H9 (cell line): Measurements from ENCODE around the gene CAPN5. TPM values are rescaled to one million over a fixed set of nuclear protein-coding genes. Genes with fewer than 3 reads are reported as not detected.

Experiments
- DNase-seq: peaks from one replicate; pipeline ENCODE4 v3.0.0-alpha.2; 2017
- H2AFZ ChIP-seq: one replicate; pipeline ENCODE4 v1.6.1; 2013; ENCODE audit warnings: mild to moderate bottlenecking, low read length, control low read depth, moderate library complexity
- H2AK5ac ChIP-seq: 2 replicates; pipeline ENCODE4 v1.6.1; 2013; ENCODE audit warnings: low read length, control low read depth, mixed read lengths; ENCODE audit not compliant: insufficient read length
- H2BK120ac ChIP-seq: one replicate; pipeline ENCODE4 v1.6.1; 2013; ENCODE audit warnings: low read depth, mild to moderate bottlenecking, low read length, control low read depth, inconsistent platforms; ENCODE audit not compliant: poor library complexity, severe bottlenecking
- H2BK12ac ChIP-seq: 2 replicates; pipeline ENCODE4 v1.6.1; 2013; ENCODE audit warnings: low read length, control low read depth, mixed read lengths, low read depth; ENCODE audit not compliant: insufficient read length
- H2BK15ac ChIP-seq: 2 replicates; pipeline ENCODE4 v1.6.1; 2013; ENCODE audit warnings: low read depth, low read length, control low read depth
- H2BK20ac ChIP-seq: one replicate; pipeline ENCODE4 v1.6.1; 2013; ENCODE audit warnings: low read depth, mild to moderate bottlenecking, low read length, control low read depth, inconsistent platforms; ENCODE audit not compliant: poor library complexity, severe bottlenecking
- H2BK5ac ChIP-seq: 2 replicates; pipeline ENCODE4 v1.6.1; 2013; ENCODE audit warnings: low read length, control low read depth, mixed read lengths; ENCODE audit not compliant: insufficient read length
- H3K14ac ChIP-seq: 2 replicates; pipeline ENCODE4 v1.6.1; 2013; ENCODE audit warnings: low read length, control low read depth; ENCODE audit not compliant: insufficient read depth
- H3K18ac ChIP-seq: 2 replicates; pipeline ENCODE4 v1.6.1; 2013; ENCODE audit warnings: low read depth, mild to moderate bottlenecking, mixed read lengths, low read length, control low read depth; ENCODE audit not compliant: insufficient read length
- H3K23ac ChIP-seq: 2 replicates; pipeline ENCODE4 v1.6.1; 2013; ENCODE audit warnings: low read length, control low read depth, mixed read lengths, low read depth; ENCODE audit not compliant: insufficient read length
- H3K23me2 ChIP-seq: 2 replicates; pipeline ENCODE4 v1.6.1; 2013; ENCODE audit warnings: low read depth, mild to moderate bottlenecking, mixed read lengths, low read length, control low read depth; ENCODE audit not compliant: insufficient read length, poor library complexity, severe bottlenecking
- H3K27ac ChIP-seq: 2 replicates; pipeline ENCODE4 v1.5.1; 2013; ENCODE audit warnings: low read length, control low read depth, mixed read lengths, low read depth; ENCODE audit not compliant: insufficient read length
- H3K27me3 ChIP-seq: 2 replicates; pipeline ENCODE4 v1.6.1; 2013; ENCODE audit warnings: low read length, control low read depth, inconsistent platforms; ENCODE audit not compliant: insufficient read depth
- H3K4ac ChIP-seq: 2 replicates; pipeline ENCODE4 v1.6.1; 2013; ENCODE audit warnings: low read depth, mild to moderate bottlenecking, control low read depth, inconsistent platforms, low read length, moderate library complexity
- H3K4me1 ChIP-seq: 2 replicates; pipeline ENCODE4 v1.6.1; 2013; ENCODE audit warnings: low read length, control low read depth, inconsistent platforms; ENCODE audit not compliant: insufficient read depth
- H3K4me2 ChIP-seq: 2 replicates; pipeline ENCODE4 v1.6.1; 2013; ENCODE audit warnings: low read length, control low read depth, mixed read lengths; ENCODE audit not compliant: insufficient read length, insufficient read depth
- H3K56ac ChIP-seq: 2 replicates; pipeline ENCODE4 v1.6.1; 2013; ENCODE audit warnings: low read depth, mild to moderate bottlenecking, mixed read lengths, low read length, control low read depth; ENCODE audit not compliant: insufficient read length
- H3K79me1 ChIP-seq: 2 replicates; pipeline ENCODE4 v1.6.1; 2013; ENCODE audit warnings: low read depth, mild to moderate bottlenecking, moderate library complexity, low read length, control low read depth, inconsistent platforms; ENCODE audit not compliant: insufficient read depth, poor library complexity, severe bottlenecking
- H3K79me2 ChIP-seq: 2 replicates; pipeline ENCODE4 v1.6.1; 2013; ENCODE audit warnings: low read length, control low read depth, inconsistent platforms; ENCODE audit not compliant: insufficient read depth
- H3K9ac ChIP-seq: 2 replicates; pipeline ENCODE4 v1.6.1; 2013; ENCODE audit warnings: low read length, control low read depth, mixed read lengths; ENCODE audit not compliant: insufficient read length; ENCODE audit errors: extremely low read depth
- H3K9me3 ChIP-seq: one replicate; pipeline ENCODE4 v1.6.1; 2013; ENCODE audit warnings: low read depth, low read length, inconsistent platforms; ENCODE audit not compliant: control insufficient read depth
- H3T11ph ChIP-seq: one replicate; pipeline ENCODE4 v1.6.1; 2013; ENCODE audit warnings: mild to moderate bottlenecking, low read length, control low read depth, inconsistent platforms
- H4K20me1 ChIP-seq: one replicate; pipeline ENCODE4 v1.6.1; 2013; ENCODE audit not compliant: control insufficient read depth, insufficient read length, insufficient read depth
- H4K5ac ChIP-seq: 2 replicates; pipeline ENCODE4 v1.6.1; 2013; ENCODE audit warnings: low read depth, mild to moderate bottlenecking, mixed read lengths, low read length, control low read depth; ENCODE audit not compliant: insufficient read length
- H4K8ac ChIP-seq: replicated peaks from 2 replicates; pipeline ENCODE4 v1.6.1; 2013; ENCODE audit warnings: low read length, control low read depth, mixed read lengths, low read depth; ENCODE audit not compliant: insufficient read length
- H4K91ac ChIP-seq: 2 replicates; pipeline ENCODE4 v1.6.1; 2013; ENCODE audit warnings: low read depth, mild to moderate bottlenecking, moderate library complexity, mixed read lengths, low read length, control low read depth; ENCODE audit not compliant: insufficient read length
- H3K27ac Mint-ChIP-seq, 3 experiments: 2 replicates in 2 of 3; 3 replicates in 1 of 3; pipeline ENCODE4 v1.8.0; 2020 to 2021; ENCODE audit warnings: mixed read lengths in 3 of 3, mild to moderate bottlenecking in 1 of 3, moderate library complexity in 1 of 3
- H3K27me3 Mint-ChIP-seq: 2 replicates; pipeline ENCODE4 v1.8.0; 2021; ENCODE audit warnings: low read depth, mild to moderate bottlenecking, moderate library complexity, mixed read lengths
- H3K36me3 Mint-ChIP-seq, 3 experiments: 2 replicates in 2 of 3; 3 replicates in 1 of 3; pipeline ENCODE4 v1.8.0; 2020 to 2021; ENCODE audit warnings: low read depth in 3 of 3, mixed read lengths in 3 of 3; ENCODE audit not compliant: insufficient read depth in 1 of 3
- H3K4me1 Mint-ChIP-seq, 2 experiments: 2 replicates each; pipeline ENCODE4 v1.8.0; 2020; ENCODE audit warnings: mixed read lengths in 2 of 2
- H3K4me3 Mint-ChIP-seq, 2 experiments: 2 replicates in 1 of 2; 3 replicates in 1 of 2; pipeline ENCODE4 v1.8.0; 2020 to 2021; ENCODE audit warnings: mild to moderate bottlenecking in 2 of 2, mixed read lengths in 2 of 2, moderate library complexity in 1 of 2
- H3K9me3 Mint-ChIP-seq, 2 experiments: 2 replicates in 1 of 2; 3 replicates in 1 of 2; pipeline ENCODE4 v1.8.0; 2020; ENCODE audit warnings: mild to moderate bottlenecking in 2 of 2, mixed read lengths in 2 of 2, moderate library complexity in 1 of 2
- CTCF ChIP-seq: fragments of 200-600 bp; sonication (generic); conservative IDR thresholded peaks from 3 replicates; pipeline ENCODE4 v1.8.0; 2021; ENCODE audit warnings: antibody characterized with exemption, mild to moderate bottlenecking
- WGBS: extraction: QIAGEN DNeasy Blood & Tissue Kit; methylation state at CpG from one replicate; pipeline ENCODE4 v1.1.7; 2013; ENCODE audit warnings: missing lambda C conversion rate, low lambda C conversion rate, mixed read lengths; ENCODE audit not compliant: insufficient read length; ENCODE audit errors: extremely low coverage; 5-methylcytosine and 5-hydroxymethylcytosine counted together
- total RNA-seq: library from RNA; stranded (reverse); gene quantifications from 2 replicates; pipeline ENCODE4 v1.2.1, GENCODE V29; 2021

CAPN5 gene
- total RNA-seq, 1 experiment from 2014 or later, result 16.7 TPM

GRCh38 chr11:77122576-77123212 is 55.9 kb downstream of the CAPN5 start:
- Histone ChIP-seq H2BK120ac (no peak overlapping the region), H3K79me1 (no peaks in the 10 kb centered on the region), H3K23ac (no peak overlapping the region), H4K20me1 (no peaks in the 10 kb centered on the region), H2AK5ac (no peak overlapping the region), H2BK20ac (no peak overlapping the region), H2BK5ac (no peak overlapping the region), H4K8ac (no peak overlapping the region), H2AFZ (no peak overlapping the region), H3T11ph (no peak overlapping the region), H4K5ac (no peak overlapping the region), H3K56ac (no peak overlapping the region), H3K9me3 (no peaks in the 10 kb centered on the region), H3K4me2 (no peak overlapping the region), H2BK15ac (no peak overlapping the region), H3K23me2 (peaks cover 6% of the 10 kb centered on the region), H3K18ac (no peak overlapping the region), H2BK12ac (no peak overlapping the region), H3K9ac (no peak overlapping the region), H4K91ac (no peak overlapping the region), H3K4me1 (no peaks in the 10 kb centered on the region), H3K27me3 (no peaks in the 10 kb centered on the region), H3K4ac (no peak overlapping the region), H3K14ac (no peak overlapping the region), H3K79me2 (no peaks in the 10 kb centered on the region), H3K27ac (no peak overlapping the region)
- DNase-seq, result no peak
- Mint-ChIP-seq H3K36me3 (peaks cover 3 to 10% (median 6%) of the 10 kb centered on the region in 3 experiments; a peak in 6 of 7 replicates), H3K27me3 (peaks cover 3% of the 10 kb centered on the region; the same call in 1 of the 2 replicates), H3K4me1 (peaks cover 10 to 12% of the 10 kb centered on the region in 2 experiments), H3K4me3 (no peak overlapping the region), H3K9me3 (no peaks in the 10 kb centered on the region), H3K27ac (no peak overlapping the region)
- WGBS, result no CpG with 5 or more reads among the region's 7 CpGs
- no peak for TF ChIP-seq CTCF
